22Rv1 (cell line): ENCODE measurements around the gene IGLL1.

ENCODE experiments used
- H3K27ac ChIP-seq: fragments of 450-650 bp; 2 replicates; pipeline ENCODE4 v1.5.1; 2017
- CTCF ChIP-seq: fragments of 450-650 bp; IDR thresholded peaks from 2 replicates; pipeline ENCODE4 v1.5.1; 2017; ENCODE audit warnings: mild to moderate bottlenecking
- ZFX ChIP-seq: fragments of 450-650 bp; IDR thresholded peaks from 2 replicates; pipeline ENCODE4 v1.6.1; 2017; ENCODE audit warnings: antibody characterized with exemption, borderline replicate concordance

The IGLL1 gene

GRCh38 chr22:23556026-23556620 lies 24.0 kb downstream of the IGLL1 start:
- H3K27ac ChIP-seq, result no peak overlapping the region
- no peak for TF ChIP-seq CTCF
- TF ChIP-seq ZFX, result no peak

DNA sequence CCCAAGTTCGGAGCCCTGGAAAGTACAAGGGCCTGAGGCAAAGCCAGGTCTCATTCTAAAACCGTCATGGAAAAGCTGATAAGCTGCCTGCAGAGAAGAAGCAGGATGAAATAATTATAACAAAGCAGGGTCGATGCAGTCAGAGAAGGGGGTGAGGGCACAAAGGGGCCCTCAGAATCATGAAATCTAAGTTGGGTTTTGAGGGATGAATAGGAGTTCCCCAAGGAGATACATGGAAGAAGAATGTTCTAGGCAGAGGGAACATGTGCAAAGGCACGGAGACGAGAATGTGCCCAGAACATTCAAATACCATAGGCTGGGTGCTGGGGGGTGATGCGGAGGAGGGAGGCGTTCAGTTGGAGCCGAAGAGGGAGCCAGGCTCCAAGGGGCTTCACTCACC lies 25.0 kb downstream of the IGLL1 start:
- H3K27ac ChIP-seq, result no peak overlapping the region
- no peak for TF ChIP-seq CTCF
- no peak for TF ChIP-seq ZFX

GRCh38 chr22:23553924-23554870 lies 25.9 kb downstream of the IGLL1 start:
- no peak overlapping the region for H3K27ac ChIP-seq
- TF ChIP-seq ZFX (no peak), CTCF (no peak)

DNA sequence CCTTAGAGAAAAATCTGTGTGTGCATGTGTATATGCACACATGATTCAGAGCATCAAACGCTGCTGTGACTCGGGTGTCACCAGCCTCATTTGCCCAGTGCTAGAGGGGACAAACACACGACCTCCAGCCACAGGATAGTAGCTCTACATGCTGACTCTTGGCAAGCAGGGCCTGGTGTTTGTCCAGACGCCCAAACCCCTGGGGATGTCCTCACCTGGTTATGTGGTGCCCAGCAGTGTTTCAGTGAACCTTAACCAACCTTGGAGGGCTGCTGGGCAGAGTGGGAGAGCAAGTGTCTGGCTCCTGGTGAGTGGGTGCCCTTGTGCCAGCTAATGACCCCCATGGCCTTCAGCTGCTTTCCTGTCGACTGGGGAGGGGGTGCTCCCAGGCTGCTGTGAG lies 26.7 kb downstream of the IGLL1 start:
- H3K27ac ChIP-seq, result no peak overlapping the region
- TF ChIP-seq ZFX, result no peak
- TF ChIP-seq CTCF, result no peak

DNA sequence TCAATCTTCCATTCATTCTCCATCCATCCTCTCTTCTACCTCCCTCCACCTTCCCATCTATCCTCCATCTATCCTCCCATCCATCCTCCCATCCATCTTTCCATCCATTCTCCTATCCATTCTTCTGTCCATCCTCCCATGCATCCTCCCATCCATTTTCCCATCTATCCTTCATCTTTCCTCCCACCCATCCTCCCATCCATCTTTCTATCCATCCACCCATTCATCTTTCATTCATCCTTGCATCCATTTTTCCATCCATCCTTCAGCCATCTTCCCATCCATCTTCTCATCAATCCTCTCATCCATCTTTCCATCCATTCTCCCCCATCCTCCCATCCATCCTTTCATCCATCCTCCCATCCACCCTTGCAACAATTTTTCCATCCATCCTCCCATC lies 27.5 kb downstream of the IGLL1 start:
- no peak overlapping the region for H3K27ac ChIP-seq
- TF ChIP-seq ZFX (no peak), CTCF (no peak)

DNA sequence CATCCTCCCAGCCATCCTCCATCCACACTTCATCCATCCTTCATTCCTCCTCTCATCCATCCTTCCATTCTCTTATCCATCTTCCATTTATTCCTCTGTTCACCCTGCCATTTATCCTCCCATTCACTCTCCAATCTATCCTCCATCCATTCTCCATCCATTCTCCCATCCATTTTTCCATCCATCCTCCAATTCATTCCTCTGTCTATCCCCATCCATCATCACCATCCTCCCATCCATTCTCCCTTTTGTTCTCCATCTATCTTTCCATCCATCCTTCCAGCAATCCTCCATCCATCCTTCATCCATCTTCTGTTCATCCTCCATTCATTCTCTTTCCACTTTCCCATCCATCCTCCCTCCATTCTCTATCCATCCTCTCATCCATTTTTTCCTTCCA lies 28.7 kb downstream of the IGLL1 start:
- TF ChIP-seq CTCF (no peak), ZFX (no peak)
- no peak overlapping the region for H3K27ac ChIP-seq

DNA sequence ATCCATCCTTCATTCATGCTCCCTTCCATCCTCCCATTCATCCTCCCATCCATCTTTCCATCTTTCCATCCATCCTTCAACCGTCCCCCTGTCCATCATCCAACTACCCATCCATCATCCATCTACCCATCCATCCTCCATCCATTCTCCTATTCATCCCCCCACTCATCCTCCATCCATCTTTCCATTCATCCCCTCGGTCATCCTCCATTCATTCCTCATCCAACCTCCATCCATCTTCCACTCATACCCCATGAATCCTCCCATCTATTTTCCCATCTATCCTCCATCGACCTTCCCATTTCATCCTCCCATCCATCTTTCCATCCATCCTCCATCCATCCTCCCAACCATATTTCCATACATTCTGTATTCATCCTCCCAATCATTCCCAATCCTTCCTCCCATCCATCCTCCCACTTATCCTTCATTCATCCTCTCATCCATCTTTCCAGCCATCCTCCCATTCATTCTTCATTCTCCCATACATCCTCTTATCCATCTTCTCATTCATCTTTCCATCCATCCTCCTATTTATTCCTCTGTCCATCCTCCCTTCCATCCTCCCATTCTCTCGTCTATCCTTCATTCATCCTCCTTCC lies 29.9 kb downstream of the IGLL1 start:
- no peak overlapping the region for H3K27ac ChIP-seq
- TF ChIP-seq CTCF (no peak), ZFX (no peak)
